Dedifferentiated amniotic fluid mesenchymal stem cell (primary cell): Measurements from ENCODE around the gene SSH3.

Experiments
- DNase-seq: peaks from one replicate; pipeline ENCODE4 v3.0.0-alpha.2; 2016; ENCODE audit errors: extremely low spot score

Gene SSH3, protein sequence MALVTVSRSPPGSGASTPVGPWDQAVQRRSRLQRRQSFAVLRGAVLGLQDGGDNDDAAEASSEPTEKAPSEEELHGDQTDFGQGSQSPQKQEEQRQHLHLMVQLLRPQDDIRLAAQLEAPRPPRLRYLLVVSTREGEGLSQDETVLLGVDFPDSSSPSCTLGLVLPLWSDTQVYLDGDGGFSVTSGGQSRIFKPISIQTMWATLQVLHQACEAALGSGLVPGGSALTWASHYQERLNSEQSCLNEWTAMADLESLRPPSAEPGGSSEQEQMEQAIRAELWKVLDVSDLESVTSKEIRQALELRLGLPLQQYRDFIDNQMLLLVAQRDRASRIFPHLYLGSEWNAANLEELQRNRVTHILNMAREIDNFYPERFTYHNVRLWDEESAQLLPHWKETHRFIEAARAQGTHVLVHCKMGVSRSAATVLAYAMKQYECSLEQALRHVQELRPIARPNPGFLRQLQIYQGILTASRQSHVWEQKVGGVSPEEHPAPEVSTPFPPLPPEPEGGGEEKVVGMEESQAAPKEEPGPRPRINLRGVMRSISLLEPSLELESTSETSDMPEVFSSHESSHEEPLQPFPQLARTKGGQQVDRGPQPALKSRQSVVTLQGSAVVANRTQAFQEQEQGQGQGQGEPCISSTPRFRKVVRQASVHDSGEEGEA

DNA sequence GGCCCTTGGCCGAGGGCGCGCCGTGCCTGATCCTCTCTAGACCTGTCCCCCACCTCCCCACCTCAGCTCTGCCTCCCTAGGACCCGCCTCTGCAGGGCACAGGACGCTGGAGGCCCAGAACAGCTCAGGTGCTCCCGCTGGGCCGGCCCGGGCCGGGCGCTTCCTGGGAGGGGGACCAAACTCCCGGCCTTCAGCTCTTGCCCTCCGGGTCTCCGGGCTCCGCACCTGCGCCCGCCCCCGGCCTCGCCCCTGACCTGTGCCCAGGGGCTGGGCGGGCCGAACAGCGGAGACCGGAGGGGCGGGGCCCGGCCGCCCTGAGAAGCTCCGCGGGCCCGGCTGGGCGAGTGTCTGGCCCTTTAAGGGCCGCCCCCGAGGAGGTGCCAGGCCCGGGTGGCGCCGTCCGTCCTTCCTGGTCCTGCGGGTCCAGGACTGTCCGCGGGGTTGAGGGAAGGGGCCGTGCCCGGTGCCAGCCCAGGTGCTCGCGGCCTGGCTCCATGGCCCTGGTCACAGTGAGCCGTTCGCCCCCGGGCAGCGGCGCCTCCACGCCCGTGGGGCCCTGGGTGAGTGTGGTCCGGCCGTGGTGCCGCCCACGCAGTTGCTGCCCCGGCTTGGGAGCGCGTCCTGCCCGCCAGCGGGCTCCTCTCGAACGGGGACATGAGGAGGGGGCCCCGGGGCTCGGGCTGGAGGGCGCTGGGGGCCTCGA lies at the start of gene SSH3:
Gene SSH3 (plus strand): TSS at position 399 of the 703 bp plus-strand sequence. CDS start 96 bp downstream, at position 495.
- DNase-seq = no peak

DNA sequence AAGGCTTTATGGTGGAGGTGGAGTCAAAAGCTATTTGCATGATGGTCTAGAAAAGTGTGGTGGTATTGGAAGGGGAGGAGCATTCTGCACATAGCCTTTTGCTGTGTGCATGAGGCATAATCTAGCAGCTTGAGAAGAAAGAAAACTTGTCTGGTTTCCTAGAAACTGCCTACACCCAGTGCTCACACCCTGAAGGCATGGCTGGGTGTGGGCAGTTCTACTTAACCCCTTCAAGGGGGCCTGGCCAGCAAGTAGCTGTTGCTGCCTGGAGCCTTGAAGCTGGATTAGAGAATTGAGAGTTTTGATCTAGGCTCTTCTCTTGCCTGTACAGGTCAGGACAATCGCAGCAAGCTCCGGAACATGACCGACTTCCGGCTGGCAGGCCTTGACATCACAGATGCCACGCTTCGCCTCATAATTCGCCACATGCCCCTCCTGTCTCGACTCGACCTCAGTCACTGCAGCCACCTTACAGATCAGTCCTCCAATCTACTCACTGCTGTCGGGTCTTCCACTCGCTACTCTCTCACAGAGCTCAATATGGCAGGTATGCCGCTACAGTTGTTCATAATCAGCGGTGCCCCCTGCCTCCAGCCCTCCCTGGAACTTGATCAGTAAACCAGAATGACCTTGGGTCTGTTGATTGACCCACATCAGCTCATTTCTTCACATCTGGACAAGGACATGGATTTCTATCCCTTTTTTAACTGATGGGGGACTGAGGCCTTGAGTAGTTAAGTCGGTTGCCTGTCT lies 49.3 kb upstream of the SSH3 start:
- peak; percentile 41 for DNase-seq

DNA sequence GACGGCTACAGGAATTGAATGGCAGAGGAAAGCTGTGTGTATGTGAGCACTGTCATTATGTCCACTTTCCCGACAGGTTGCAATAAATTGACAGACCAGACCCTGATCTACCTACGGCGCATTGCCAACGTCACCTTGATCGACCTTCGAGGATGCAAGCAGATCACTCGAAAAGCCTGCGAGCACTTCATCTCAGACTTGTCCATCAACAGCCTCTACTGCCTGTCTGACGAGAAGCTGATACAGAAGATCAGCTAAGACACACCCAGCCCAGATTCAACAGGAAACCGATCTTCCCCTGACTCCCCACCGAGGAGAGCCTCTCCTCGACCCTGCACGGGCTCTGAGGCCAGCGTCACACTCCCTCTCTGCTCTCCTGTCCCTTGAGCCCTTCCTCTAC lies 48.5 kb upstream of the SSH3 start:
- no peak for DNase-seq

DNA sequence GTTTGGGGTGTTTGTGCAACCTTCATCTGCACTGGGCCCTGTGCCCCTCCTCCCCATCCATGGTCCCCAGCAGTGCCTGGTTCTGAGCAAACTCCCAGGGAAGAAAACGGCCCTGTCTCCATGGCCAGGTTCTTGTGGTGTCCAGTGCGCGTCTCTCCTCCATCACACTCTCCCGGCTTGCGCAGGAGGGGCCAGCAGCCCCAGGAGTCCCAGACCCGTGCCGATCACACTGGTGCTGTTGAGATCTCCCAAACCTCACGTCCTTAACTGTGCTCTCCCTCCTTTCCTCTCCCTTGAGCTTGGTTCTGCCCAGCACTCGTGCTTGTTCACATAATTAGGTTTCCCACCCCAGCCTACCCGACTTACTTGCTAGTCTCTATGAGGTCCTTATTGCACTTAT lies 48.0 kb upstream of the SSH3 start:
- DNase-seq = no peak

DNA sequence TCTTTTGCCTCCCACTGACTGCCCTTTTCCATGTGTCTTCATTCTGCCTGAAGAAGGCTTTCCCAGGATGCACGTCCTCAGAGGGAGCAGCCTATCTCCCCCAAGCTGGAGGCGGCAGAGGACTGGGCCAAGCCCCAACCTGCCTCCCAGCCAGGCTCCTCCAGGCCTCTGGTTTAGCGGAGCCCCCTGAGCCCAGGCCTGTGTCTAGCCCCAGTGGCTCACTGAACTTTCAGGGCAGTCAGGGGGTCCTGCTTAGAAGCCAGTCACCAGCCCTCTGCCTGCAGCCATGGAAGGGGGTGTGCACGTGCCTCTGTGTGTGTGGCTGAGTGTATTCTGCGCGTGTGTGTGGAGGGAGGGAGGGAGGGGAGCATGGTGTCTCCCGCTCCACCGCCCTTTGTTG lies 47.5 kb upstream of the SSH3 start:
- no peak for DNase-seq

DNA sequence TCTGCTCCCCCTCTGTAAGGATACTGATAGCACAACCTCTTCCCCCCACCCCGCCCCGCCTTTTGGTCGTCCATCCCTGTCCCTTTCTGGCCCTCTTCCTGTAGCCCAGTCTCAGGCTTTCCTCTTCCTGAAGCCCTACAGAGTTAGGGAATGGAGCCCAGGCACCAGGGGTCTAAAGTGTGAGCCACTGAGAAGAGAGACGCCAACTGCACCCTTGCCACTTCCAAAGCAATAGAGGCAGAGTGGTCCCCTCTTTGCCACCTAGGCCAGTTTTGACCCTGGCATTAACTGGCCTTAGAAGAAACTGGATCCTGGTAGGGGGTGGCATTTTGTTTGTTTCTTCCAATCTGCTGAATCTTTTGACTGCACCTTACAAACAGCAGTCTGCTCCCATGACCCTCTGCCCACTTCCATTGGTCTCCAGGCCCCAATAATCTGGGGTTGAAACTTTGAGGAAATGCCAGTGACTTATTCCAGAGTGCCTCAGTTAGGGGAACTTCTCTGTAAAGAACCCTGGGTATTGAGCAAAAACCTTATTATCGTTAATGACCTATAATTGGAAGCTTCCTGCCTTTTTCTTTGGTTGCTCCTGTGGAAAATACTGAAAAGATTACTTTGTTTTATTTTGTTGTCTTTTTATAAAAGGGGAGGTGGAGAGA lies 46.7 kb upstream of the SSH3 start:
- no peak for DNase-seq

DNA sequence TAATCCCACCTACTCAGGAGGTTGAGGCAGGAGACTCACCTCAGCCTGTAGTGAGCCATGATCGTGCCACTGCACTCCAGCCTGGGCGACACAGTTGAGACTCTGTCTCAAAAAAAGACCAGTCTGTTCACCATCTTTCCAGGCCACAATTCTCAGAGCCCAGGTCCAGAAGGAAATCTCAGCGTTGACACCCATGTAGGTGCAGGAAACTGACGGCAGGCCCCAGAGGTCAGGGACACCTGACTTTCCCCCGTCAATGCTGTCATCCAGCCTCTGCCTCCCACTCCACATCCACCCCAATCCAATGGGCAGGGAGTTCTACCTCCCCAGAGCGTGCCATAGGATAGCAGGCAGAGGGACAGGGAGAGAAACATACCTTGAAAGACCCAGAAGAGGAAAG lies 42.9 kb upstream of the SSH3 start:
- DNase-seq = no peak

DNA sequence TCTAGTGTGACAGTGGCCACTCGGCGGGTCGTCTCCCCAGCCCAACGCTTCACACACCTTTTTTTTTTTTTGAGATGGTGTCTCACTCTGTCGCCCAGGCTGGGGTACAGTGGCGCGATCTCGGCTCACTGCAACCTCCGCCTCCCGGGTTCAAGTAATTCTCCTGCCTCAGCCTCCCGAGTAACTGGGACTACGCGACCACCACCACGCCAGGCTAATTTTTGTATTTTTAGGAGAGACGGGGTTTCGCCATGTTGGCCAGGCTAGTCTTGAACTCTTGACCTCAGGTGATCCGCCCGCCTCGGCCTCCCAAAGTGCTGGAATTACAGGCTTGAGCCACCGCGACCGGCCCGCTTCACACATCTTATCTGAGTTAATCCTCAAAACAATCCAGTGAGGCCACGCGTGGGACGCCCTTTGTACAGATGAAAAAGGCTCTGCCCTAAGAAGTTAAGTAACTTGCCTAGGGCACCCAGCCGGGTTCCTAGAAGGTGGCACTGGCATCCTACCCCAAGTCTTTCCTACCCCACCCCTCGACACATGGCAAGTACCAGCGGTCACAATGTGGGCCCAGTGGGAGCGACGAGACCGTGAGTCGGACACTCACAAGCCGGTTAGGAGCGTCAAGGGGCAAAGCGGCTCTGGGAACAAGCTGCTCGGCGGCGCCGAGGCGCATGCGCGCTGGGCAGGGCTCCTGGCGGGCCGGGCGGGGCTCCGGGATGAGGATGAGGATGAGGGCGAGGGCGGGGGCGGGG lies 42.3 kb upstream of the SSH3 start:
- peak; percentile 38 for DNase-seq

DNA sequence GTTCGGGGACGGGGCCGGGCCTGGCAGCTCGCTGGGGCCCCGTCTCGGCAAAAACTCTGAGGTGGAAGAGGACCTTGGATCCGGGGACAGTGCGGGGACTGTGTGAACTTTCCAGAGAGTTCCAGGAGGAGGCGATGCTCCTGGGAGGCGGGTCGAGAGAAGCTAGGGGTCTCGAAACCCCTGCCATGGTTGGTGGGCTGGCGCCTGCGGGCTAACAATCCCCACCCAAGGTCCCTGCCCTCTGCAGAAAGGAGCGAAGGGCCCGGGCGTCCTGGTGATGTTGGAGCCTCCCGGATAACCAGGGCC lies 41.7 kb upstream of the SSH3 start:
- DNase-seq = no peak

DNA sequence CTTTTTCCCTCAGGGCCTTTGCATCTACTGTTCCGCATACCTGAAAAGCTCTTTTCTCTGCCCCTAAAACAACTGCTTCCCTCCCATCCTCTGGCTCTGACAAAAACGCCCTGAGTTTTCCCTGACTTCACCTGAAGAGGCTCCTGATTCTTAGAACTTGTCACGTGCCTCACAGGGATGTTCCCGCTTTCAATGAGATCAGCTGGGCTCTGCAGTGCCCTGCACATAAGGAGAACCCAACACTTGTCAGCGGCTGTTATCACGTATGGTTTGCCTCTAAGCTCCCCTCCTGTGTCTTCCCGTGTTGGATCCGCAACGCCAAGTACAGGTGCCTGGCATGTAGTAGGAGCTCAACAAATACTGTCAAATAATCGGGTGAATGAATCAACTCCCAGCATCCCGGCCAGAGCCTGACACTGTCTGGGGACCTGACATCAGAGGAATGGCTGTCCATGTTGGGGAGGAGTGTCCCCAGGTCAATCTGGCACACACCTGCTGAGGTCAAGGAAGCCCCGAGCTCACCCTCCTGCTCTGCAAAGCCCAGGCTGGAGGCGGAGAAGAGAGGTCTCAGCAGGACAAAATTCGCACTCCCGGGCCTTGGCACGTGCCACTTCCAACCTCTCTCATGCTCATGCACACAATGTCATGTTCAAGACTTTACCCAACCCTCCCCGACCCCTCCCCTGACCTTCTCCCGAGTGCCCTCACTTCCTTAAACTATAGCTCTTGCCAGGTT lies 41.2 kb upstream of the SSH3 start:
- no peak for DNase-seq

DNA sequence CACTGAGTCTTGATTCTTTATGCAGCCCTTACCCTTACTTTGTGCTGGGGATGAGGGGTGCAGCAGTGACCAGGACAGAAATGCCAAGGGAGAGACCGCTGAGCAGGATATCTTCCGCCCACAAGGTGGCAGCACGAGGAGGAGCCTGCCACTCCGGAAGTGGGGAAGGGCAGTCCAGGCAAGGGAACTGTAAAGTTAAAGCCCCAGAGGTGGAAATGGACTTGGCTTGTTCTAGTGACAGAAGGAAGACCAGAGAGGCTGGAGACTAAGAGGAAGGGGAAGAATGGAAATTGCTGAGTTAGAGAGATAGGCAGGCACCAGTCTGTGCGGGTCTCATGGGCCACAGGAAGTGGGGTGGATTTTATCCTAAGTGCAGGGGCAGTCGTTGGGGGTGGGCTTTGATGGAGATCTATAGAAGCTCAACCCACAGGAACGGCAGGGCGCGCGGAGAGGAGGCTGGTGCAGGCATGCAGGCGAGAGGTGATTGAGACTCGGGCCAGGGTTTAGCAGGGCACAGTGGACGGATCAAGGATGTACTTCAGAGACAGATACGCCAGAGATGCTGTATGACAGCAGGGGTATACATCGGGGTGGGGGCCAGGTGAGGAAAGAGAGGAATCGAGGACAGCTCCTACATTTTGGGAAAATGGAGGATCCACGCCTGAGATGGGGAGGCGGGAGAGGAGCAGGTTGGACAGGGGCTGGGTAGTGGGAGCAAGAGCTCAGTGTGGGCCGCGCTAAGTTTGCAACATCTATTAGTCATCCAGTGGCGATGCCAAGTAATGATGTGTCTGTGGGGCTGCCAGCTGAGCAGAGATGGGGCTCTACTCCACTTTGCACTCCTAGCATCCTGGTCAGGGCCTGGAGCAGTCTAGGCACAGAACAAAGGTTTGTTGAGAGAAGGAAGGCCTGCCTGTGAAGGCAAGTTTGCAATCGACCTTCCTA lies 40.3 kb upstream of the SSH3 start:
- peak; percentile 80 for DNase-seq

DNA sequence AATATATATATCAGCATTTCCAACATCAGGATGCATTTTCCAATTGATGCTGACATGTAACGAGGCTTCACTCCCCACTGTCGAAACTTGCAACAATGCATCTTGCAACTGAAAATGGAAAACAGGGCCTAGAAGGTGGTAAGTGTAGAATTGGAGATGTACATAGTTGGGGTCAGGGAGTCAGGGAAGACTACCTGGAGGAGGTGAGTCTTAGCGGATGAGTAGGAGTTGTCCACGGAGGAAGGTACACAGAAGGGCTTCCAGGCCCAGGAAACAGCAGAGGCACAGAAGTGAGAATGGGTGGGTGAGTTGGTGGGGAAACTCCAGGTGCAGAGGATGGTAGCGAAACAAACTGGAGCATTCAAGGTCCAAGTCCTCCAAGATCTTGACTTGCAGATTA lies 39.1 kb upstream of the SSH3 start:
- no peak for DNase-seq

DNA sequence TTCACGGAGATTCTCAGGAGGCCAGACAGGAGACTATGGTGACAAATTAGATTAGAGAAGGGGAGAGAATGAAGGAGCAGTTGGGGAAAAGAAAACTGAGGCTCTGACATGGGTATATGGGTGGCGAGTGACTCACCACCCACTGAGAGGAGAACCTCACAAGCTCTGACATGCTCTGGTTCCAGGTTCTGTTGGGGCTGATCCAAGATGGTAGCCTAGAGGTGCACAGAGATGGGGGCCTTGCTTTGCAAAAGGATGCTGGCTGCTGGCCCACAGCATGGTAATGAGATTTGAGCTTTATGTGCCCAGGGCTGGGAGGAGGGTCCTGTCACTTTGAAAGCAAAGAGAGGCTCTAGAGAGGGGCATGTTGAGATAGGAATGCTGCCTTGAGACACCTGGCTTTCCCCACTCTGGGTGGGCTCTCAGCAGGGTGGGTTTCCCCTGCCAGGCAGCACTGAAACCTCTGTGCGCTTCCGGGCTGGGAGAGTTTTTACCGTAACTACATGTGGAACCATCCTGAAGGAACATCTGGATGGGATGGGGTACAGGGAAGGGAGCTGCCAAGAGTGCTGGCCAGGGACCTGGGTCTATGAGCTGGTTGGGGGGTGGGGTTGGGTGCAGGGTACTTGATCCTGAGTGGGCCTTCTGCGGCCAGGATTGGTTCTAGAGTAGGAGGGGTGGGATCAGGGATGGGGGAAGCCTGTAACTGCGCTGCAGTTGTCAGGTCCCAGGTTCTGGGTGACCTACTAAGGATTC lies 38.3 kb upstream of the SSH3 start:
- DNase-seq = no peak

DNA sequence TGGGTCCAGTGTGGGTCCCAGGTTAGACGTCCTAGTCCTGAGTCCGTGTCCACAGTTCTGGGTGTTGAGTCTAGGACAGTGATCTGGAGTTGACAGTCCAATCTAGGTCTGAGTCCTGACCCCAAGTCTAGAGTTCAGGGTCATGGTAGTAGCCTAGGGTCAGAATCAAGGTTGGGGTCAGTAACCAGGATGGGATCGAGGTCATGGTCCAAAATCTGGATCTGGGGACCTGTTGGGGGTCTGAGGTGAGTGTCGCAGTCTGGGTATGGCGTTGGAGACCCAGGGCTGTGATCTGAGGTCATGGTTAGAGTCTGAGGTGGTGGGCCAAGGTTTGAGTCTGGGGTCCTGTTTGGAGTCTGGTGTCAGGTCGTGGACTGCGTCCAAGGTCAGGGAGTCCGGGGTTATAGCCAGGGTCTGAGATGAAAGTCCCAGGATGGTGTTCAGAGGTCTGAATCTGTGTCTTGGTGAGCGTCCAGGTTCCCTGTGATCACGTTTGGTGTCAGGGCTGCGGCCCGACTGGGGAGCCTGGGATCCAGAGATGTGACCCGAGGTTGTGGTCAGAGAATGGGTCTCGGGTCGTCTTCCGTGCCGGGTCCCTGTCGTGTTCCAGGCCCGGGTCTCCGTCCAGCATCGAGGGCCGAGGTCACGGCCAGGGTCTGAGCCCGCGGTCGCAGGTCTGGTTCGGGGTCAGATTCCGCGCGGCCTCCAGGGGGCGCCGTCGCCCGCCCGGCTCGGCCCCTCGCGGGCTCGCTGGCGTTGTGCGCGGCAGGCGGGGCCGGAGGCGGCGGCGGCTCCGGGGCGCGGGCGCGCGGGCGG lies 37.5 kb upstream of the SSH3 start:
- DNase-seq = no peak

DNA sequence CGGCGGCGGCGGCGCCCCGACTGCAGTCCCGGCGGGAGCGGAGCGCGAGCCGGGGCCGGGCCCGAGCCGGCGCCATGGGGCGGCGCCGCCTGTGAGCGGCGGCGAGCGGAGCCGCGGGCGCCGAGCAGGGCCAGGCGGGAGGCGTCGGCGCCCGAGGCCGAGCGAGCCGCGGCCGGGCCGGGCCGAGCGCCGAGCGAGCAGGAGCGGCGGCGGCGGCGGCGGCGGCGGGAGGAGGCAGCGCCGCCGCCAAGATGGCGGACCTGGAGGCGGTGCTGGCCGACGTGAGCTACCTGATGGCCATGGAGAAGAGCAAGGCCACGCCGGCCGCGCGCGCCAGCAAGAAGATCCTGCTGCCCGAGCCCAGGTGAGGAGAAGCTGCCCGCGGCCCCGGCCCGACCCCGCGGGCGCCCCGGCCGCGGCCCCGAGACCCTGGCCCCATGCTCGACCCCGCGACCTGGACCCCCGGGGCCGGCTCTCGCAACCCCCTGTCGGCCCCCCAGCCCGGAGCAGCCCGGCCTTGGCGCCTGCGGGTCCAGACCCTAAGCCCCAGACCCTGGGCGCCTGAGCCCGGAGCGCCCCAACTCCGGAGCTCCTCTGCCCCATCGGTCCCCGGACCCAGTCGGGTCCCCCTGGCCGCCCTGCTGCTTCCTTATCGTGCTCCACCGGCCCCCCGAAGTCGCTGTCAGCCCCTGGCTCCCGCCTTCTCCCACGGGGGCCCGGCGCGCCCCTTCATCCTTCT lies 36.7 kb upstream of the SSH3 start, which contains the start of gene GRK2:
Gene GRK2 (plus strand): TSS at position 25 of the 739 bp plus-strand sequence. CDS start 227 bp downstream, at position 252.
- no peak for DNase-seq

DNA sequence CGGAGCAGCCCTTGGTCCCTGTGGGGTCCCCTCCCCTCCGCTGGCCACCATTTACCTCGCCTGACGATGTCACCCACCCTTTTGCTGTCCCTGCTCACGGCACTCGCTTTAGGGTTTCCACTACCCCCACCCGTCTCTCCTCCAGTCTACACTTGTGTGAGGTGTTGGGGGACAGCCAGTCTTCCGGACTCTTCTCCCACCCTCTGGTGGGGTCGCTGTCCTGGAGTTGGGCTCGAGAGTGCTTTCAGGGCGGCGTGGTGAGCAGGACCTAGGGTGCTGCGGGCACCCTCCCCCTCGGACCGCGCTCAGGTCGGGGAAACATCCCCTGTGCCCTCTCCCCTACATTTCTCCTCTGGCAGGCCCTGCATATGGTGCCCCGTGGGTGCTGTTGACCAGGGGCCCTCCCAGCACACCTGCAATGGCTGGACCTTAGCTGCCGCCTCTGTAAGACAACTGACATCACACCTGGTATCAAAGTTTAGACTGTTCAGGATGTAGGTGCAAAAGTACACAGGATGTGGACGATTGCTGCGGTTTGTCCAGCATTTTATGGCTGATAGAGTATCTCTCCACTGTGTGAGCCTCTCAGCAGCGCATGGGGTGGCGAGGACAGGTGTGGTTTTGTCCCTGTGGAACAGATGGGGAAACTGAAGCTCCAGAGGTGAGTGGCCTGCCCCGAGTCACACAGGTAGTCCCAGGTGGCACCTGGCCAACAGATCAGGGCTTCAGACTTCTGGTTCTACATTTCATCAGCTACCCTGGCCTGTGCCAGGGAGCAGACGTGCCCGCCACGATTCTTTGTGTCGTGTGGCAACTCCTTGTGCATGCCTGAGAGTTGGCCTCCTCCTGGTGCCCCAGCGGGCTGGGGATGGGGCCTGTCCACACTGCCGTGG lies 35.9 kb upstream of the SSH3 start:
- DNase-seq = no peak
